ENCODE measurements around the gene ROBO1. TPM values are rescaled to one million over a fixed set of nuclear protein-coding genes. Genes with fewer than 3 reads are reported as not detected.

ROBO1 gene
- total RNA-seq, 1 donor, result 69.8 TPM

GRCh38 chr3:79480746-79481145 is 287.1 kb downstream of the ROBO1 start:
- Histone ChIP-seq H3K4me1 (ENCODE audit: insufficient read depth, low read length) (no peaks in the 10 kb centered on the region), H3K9me3 (ENCODE audit: low read depth, low read length) (no peaks in the 10 kb centered on the region), H3K4me3 (ENCODE audit: insufficient read depth, low read length) (no peak overlapping the region), H3K79me2 (ENCODE audit: insufficient read depth, low read length) (no peaks in the 10 kb centered on the region), H2AFZ (ENCODE audit: low read length) (no peak overlapping the region), H3K27ac (ENCODE audit: low read depth, low read length) (no peak overlapping the region), H3K4me2 (ENCODE audit: insufficient read depth, low read length) (no peak overlapping the region), H3K27me3 (ENCODE audit: insufficient read depth, low read length) (no peaks in the 10 kb centered on the region), H4K20me1 (ENCODE audit: insufficient read depth, low read length) (no peaks in the 10 kb centered on the region), H3K36me3 (ENCODE audit: insufficient read depth, low read length) (no peaks in the 10 kb centered on the region)
- no peak for TF ChIP-seq CTCF (IDR thresholded peaks at IDR 0.05; ENCODE audit: extremely low read depth, low read depth, low read length)
- DNase-seq (ENCODE audit: insufficient read length, low spot score, missing footprints), result no peak

- Histone ChIP-seq H2AFZ (ENCODE audit: low read length) (no peak overlapping the region), H3K27ac (ENCODE audit: low read depth, low read length) (no peak overlapping the region), H3K36me3 (ENCODE audit: insufficient read depth, low read length) (no peaks in the 10 kb centered on the region), H3K79me2 (ENCODE audit: insufficient read depth, low read length) (no peaks in the 10 kb centered on the region), H4K20me1 (ENCODE audit: insufficient read depth, low read length) (no peaks in the 10 kb centered on the region), H3K9me3 (ENCODE audit: low read depth, low read length) (no peaks in the 10 kb centered on the region), H3K27me3 (ENCODE audit: insufficient read depth, low read length) (no peaks in the 10 kb centered on the region), H3K4me3 (ENCODE audit: insufficient read depth, low read length) (no peak overlapping the region), H3K4me2 (ENCODE audit: insufficient read depth, low read length) (no peak overlapping the region), H3K4me1 (ENCODE audit: insufficient read depth, low read length) (no peaks in the 10 kb centered on the region)
- no peak for DNase-seq (ENCODE audit: insufficient read length, low spot score, missing footprints)
- TF ChIP-seq CTCF (IDR thresholded peaks at IDR 0.05; ENCODE audit: extremely low read depth, low read depth, low read length), result no peak
Observed at GRCh38 chr3:79478620-79479019, 289.2 kb downstream of the ROBO1 start.

GRCh38 chr3:79477242-79477641 is 290.6 kb downstream of the ROBO1 start:
- Histone ChIP-seq H3K36me3 (ENCODE audit: insufficient read depth, low read length) (no peaks in the 10 kb centered on the region), H3K79me2 (ENCODE audit: insufficient read depth, low read length) (no peaks in the 10 kb centered on the region), H4K20me1 (ENCODE audit: insufficient read depth, low read length) (no peaks in the 10 kb centered on the region), H2AFZ (ENCODE audit: low read length) (no peak overlapping the region), H3K4me2 (ENCODE audit: insufficient read depth, low read length) (no peak overlapping the region), H3K9me3 (ENCODE audit: low read depth, low read length) (no peaks in the 10 kb centered on the region), H3K27me3 (ENCODE audit: insufficient read depth, low read length) (no peaks in the 10 kb centered on the region), H3K4me3 (ENCODE audit: insufficient read depth, low read length) (no peak overlapping the region), H3K4me1 (ENCODE audit: insufficient read depth, low read length) (no peaks in the 10 kb centered on the region), H3K27ac (ENCODE audit: low read depth, low read length) (no peak overlapping the region)
- TF ChIP-seq CTCF (IDR thresholded peaks at IDR 0.05; ENCODE audit: extremely low read depth, low read depth, low read length), result no peak
- no peak for DNase-seq (ENCODE audit: insufficient read length, low spot score, missing footprints)

- TF ChIP-seq CTCF (IDR thresholded peaks at IDR 0.05; ENCODE audit: extremely low read depth, low read depth, low read length), result no peak
- Histone ChIP-seq H3K4me3 (ENCODE audit: insufficient read depth, low read length) (no peak overlapping the region), H4K20me1 (ENCODE audit: insufficient read depth, low read length) (no peaks in the 10 kb centered on the region), H2AFZ (ENCODE audit: low read length) (no peak overlapping the region), H3K36me3 (ENCODE audit: insufficient read depth, low read length) (no peaks in the 10 kb centered on the region), H3K4me1 (ENCODE audit: insufficient read depth, low read length) (no peaks in the 10 kb centered on the region), H3K79me2 (ENCODE audit: insufficient read depth, low read length) (no peaks in the 10 kb centered on the region), H3K4me2 (ENCODE audit: insufficient read depth, low read length) (no peak overlapping the region), H3K27me3 (ENCODE audit: insufficient read depth, low read length) (no peaks in the 10 kb centered on the region), H3K27ac (ENCODE audit: low read depth, low read length) (no peak overlapping the region), H3K9me3 (ENCODE audit: low read depth, low read length) (no peaks in the 10 kb centered on the region)
- DNase-seq (ENCODE audit: insufficient read length, low spot score, missing footprints), result no peak
Observed at GRCh38 chr3:79473993-79474392, 293.8 kb downstream of the ROBO1 start.
